Adrenal gland (tissue), 12 donors: ENCODE measurements around the gene IL10RB. TPM values are rescaled to one million over a fixed set of nuclear protein-coding genes. Genes with fewer than 3 reads are reported as not detected.
A peak's percentile ranks its signal among the peaks of the same experiment; 100 is the strongest.

ENCODE experiments used
- DNase-seq, 7 donors: peaks; one replicate each; pipeline ENCODE4 v3.0.0-alpha.2; 2019 to 2020
- H3K27ac ChIP-seq, 5 donors: fragments of 200-600 bp; sonication (generic) in 4 of 5; 1 replicate in 3 of 5; 2 replicates in 2 of 5; pipeline versions ENCODE4 v1.5.1 to v1.8.0; 2016 to 2020; ENCODE audit warnings: mild to moderate bottlenecking in 1 of 5
- H3K27me3 ChIP-seq: fragments of 200-600 bp; 2 replicates; pipeline ENCODE4 v1.8.0; 2021
- H3K36me3 ChIP-seq, 2 donors: fragments of 200-600 bp; replicated peaks in 1 of 2; 1 replicate in 1 of 2; 2 replicates in 1 of 2; pipeline versions ENCODE4 v1.5.1 to v1.8.0; 2018 to 2022
- H3K4me1 ChIP-seq, 2 donors: fragments of 200-600 bp; replicated peaks in 1 of 2; 1 replicate in 1 of 2; 2 replicates in 1 of 2; pipeline versions ENCODE4 v1.5.1 to v1.8.0; 2018 to 2021
- H3K4me3 ChIP-seq, 4 donors: fragments of 200-600 bp; sonication (generic) in 3 of 4; one replicate each; pipeline ENCODE4 v1.5.1; 2016 to 2018
- H3K9me3 ChIP-seq, 3 donors: fragments of 200-600 bp; sonication (generic) in 1 of 3; replicated peaks in 1 of 3; 1 replicate in 2 of 3; 2 replicates in 1 of 3; pipeline versions ENCODE4 v1.5.1 to v1.8.0; 2016 to 2021
- POLR2A ChIP-seq, 2 donors: fragments of 450-650 bp; IDR thresholded peaks; one replicate each; pipeline ENCODE4 v1.6.1; 2017; ENCODE audit warnings: antibody characterized with exemption in 2 of 2, mild to moderate bottlenecking in 2 of 2, moderate library complexity in 1 of 2
- WGBS, 4 donors: extraction: QIAGEN DNeasy Blood & Tissue Kit in 2 of 4; methylation state at CpG; one replicate each; pipeline versions ENCODE4 v1.1.5 to v1.1.7; 2013 to 2017; 5-methylcytosine and 5-hydroxymethylcytosine counted together
- intact Hi-C, 2 donors: fragments of 100-400 bp; cut with DNase I; formaldehyde crosslinking; loops; one replicate each; pipeline versions ENCODE4 v1.14.1 to v1.15.0; 2022 to 2023
- polyA plus RNA-seq, 3 donors: library from polyadenylated mRNA; stranded (reverse); fragments of 200-250 nt in 2 of 3; fragments of 350-450 nt in 1 of 3; fragmentation: Illumina TruSeq in 1 of 3; extraction: RNeasy Lipid Tissue Mini Kit (QIAGEN cat#74804) in 1 of 3; gene quantifications; one replicate each; pipeline ENCODE4 v1.2.3, GENCODE V29; 2013 to 2014
- total RNA-seq, 9 donors: library from RNA; depleted of rRNA in 4 of 9; stranded (reverse); fragments of >200 nt in 4 of 9; fragments of 120-200 nt in 1 of 9; fragmentation: NEBNext Ultra II Directional in 1 of 9; extraction: Animal tissue kit (Norgen Biotek cat#: 25700) in 1 of 9; gene quantifications; one replicate each; pipeline versions ENCODE4 v1.1.0 to v1.2.4, GENCODE V29; 2013 to 2023
- TF ChIP-seq, protein P1 (sequence below), 6 experiments: fragments of 450-650 bp in 4 of 6; fragments of 200-600 bp in 2 of 6; sonication (generic) in 1 of 6; IDR thresholded peaks; 1 replicate in 5 of 6; 2 replicates in 1 of 6; pipeline versions ENCODE4 v1.5.1 to v1.8.0; 2016 to 2021; ENCODE audit warnings: antibody characterized with exemption in 6 of 6, mild to moderate bottlenecking in 2 of 6, moderate library complexity in 1 of 6
- donor health status: healthy with polysubstance abuse.
- donor health status: Bipolar disorder and iron deficiency.
- donor health status: DM: yes; HTN: yes; CAD: no.
- donor health status: DM: no; HTN: no; CAD: no.
- donor health status: DM: no; HTN: no; CAD: no.
- donor health status: DM: yes; HTN: yes; CAD: no.

Gene IL10RB
- total and polyA plus RNA-seq, 12 donors, result 14.7 to 55.0 (median 26.9) TPM

DNA sequence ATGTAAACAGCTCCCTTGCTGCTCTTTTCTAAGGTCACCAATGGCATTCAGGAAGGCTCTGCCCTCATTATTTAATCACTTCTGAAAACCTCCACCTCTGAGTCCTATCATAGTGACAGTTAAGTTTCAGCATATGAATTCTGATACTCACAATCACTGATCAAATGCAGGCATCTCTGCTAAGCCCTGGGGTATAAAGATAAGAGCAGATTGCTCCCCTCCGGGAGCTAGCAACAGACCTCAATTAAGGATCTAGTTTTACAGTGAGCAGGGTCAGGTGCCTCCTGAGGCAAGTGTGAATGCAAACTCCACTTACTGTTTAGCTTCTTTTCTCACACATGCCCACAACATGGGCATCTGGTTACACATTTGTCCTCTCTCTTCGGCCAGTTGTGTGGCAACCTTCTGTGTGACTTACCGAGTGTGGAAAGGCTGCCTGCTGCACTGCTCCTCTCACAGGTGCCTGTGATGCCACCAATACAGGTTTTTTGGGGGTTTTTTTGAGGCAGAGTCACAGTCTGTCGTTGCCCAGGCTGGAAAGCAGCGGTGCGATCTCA, 15.0 kb downstream of the IL10RB start:
- Histone ChIP-seq H3K4me1 (peaks cover 6 to 8% of the 10 kb centered on the region in 2 donors), H3K9me3 (no peaks in the 10 kb centered on the region), H3K27me3 (no peaks in the 10 kb centered on the region), H3K27ac (no peak overlapping the region), H3K4me3 (no peak overlapping the region), H3K36me3 (peaks cover 0 to 40% of the 10 kb centered on the region in 2 donors)
- intact Hi-C loops, result no loop called here
- 93 to 98% (median 95%) methylated on average over 5 to 6 of the region's 6 CpGs for WGBS, 4 donors
- TF ChIP-seq, protein P1, sequence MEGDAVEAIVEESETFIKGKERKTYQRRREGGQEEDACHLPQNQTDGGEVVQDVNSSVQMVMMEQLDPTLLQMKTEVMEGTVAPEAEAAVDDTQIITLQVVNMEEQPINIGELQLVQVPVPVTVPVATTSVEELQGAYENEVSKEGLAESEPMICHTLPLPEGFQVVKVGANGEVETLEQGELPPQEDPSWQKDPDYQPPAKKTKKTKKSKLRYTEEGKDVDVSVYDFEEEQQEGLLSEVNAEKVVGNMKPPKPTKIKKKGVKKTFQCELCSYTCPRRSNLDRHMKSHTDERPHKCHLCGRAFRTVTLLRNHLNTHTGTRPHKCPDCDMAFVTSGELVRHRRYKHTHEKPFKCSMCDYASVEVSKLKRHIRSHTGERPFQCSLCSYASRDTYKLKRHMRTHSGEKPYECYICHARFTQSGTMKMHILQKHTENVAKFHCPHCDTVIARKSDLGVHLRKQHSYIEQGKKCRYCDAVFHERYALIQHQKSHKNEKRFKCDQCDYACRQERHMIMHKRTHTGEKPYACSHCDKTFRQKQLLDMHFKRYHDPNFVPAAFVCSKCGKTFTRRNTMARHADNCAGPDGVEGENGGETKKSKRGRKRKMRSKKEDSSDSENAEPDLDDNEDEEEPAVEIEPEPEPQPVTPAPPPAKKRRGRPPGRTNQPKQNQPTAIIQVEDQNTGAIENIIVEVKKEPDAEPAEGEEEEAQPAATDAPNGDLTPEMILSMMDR (IDR thresholded peaks at IDR 0.05), result no peak
- no peak for TF ChIP-seq POLR2A (IDR thresholded peaks at IDR 0.05)
- no peak for DNase-seq

DNA sequence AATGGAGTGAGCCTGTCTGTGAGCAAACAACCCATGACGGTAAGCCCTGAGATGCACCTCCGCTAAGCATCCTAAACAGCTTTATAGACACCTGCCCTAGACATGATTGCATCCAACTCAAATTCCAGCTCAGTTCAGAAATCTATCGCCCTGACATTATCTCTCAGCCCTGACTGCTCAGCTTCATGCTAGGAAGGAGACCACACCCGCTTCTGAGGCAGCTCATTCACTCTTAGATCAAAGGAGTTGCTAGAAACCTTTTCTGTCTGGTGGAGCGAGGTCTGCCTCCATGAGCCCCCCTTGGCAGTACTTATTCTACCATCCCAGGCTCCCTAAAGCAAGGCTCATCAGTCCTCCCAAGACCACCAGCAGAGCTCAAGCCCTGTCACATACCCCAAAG, 17.0 kb downstream of the IL10RB start:
- WGBS, 4 donors, result 91 to 98% (median 96%) methylated on average over 5 of the region's 5 CpGs
- DNase-seq, result no peak
- peaks cover 20% of the 10 kb centered on the region in 2 donors for H3K4me1 ChIP-seq
- TF ChIP-seq POLR2A (IDR thresholded peaks at IDR 0.05), result no peak
- TF ChIP-seq, protein P1 (IDR thresholded peaks at IDR 0.05), result no peak
- no peak overlapping the region for H3K27ac ChIP-seq
- H3K27me3 ChIP-seq, result no peaks in the 10 kb centered on the region
- no peaks in the 10 kb centered on the region for H3K9me3 ChIP-seq
- intact Hi-C loops, result no loop called here
- no peak overlapping the region for H3K4me3 ChIP-seq
- peaks cover 0 to 40% of the 10 kb centered on the region in 2 donors for H3K36me3 ChIP-seq

DNA sequence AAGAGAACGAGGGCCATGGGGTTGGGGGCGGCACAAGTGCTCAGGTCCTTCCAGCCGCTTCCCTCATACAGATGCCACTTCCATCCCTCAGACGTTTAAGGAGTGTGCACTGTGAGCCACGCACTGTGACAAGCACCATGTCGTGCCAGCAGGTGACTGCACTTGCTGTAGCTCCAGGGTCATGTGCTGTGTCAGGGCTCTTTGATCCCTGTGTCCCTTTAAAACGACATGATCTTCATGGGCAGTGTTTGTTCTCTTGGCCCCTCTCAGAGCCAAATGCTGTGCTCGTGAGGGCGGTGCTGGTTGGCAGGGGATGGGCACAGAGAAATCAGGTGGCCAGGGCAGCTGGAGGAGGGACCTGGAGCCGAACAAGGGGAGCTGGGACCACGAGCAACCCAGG, 19.9 kb downstream of the IL10RB start:
- intact Hi-C loops, result no loop called here
- TF ChIP-seq, protein P1 (IDR thresholded peaks at IDR 0.05), result no peak
- TF ChIP-seq POLR2A (IDR thresholded peaks at IDR 0.05), result no peak
- Histone ChIP-seq H3K9me3 (no peaks in the 10 kb centered on the region), H3K4me3 (no peak overlapping the region), H3K4me1 (peaks cover 20% of the 10 kb centered on the region in 2 donors), H3K36me3 (peaks cover 0 to 39% of the 10 kb centered on the region in 2 donors), H3K27ac (peak overlapping the region in 4 of 5 donors; percentile 34 to 87 (median 50)), H3K27me3 (no peaks in the 10 kb centered on the region)
- peak in 4 of 7 donors; percentile 41 to 54 (median 52) for DNase-seq
- 47 to 57% (median 51%) methylated on average over 9 to 11 of the region's 11 CpGs for WGBS, 4 donors

DNA sequence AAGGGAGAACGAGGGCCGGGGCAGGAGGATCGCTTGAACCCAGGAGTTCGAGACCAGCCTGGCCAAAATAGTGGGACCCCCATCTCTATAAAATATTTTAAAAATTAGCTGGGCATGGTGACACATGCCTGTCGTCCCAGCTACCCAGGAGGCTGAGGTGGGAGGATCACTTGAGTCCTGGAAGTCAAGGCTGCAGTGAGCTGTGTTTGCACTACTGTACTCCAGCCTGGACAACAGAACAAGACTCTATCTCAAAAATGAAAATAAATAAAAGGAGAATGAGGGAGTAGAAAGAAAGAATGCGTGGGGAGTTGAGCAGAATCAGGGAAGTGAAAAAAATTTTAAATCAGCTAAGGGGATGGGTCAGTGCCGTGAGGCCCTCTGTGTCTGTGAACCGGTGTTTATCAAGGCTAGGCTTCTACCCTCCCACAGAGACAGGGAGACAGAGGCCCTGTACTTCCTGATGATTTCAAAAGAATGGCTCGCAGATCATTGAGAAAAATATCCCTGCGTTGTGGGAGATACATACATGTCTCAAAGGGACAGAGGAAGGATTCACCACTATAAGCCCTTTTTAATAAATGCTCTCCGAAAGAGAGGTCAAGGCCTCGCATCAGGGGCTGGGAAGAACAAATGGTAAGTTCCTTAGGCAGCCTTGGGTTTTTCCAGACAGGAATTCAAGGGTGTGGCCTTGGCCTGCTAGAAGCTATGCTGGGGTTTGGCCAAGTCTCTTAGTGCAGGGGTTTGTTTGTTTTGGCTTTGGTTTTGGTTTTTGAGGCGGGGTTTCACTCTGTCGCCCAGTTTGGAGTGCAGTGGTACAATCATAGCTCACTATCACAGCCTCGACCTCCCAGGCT, 20.7 kb downstream of the IL10RB start:
- TF ChIP-seq POLR2A (IDR thresholded peaks at IDR 0.05), result no peak
- TF ChIP-seq, protein P1 (IDR thresholded peaks at IDR 0.05), result no peak
- 37 to 46% (median 41%) methylated on average over 15 of the region's 15 CpGs for WGBS, 4 donors
- Histone ChIP-seq H3K27me3 (no peaks in the 10 kb centered on the region), H3K36me3 (peaks cover 0 to 39% of the 10 kb centered on the region in 2 donors), H3K4me3 (no peak overlapping the region), H3K9me3 (no peaks in the 10 kb centered on the region), H3K27ac (peak overlapping the region in 4 of 5 donors; percentile 34 to 87 (median 50)), H3K4me1 (peaks cover 20% of the 10 kb centered on the region in 2 donors)
- intact Hi-C loops, result no loop called here
- DNase-seq, result peak; percentile 40 to 78 (median 67)
